BE2C (cell line): Measurements from ENCODE around the gene PCDHGA12.
"Not testable (repeated sequence)": the region's sequence is repeated elsewhere in the genome, so short reads cannot be mapped to it uniquely, and the experiment has no call there.

Experiments
- DNase-seq: peaks from one replicate; pipeline ENCODE4 v3.0.0-alpha.2; 2020
- H3K27me3 ChIP-seq: fragments of 250-450 bp; sonication (Bioruptor Pico); 2 replicates; pipeline ENCODE4 v1.5.1; 2020; ENCODE audit warnings: mild to moderate bottlenecking
- H3K36me3 ChIP-seq: fragments of 250-450 bp; sonication (Bioruptor Pico); 2 replicates; pipeline ENCODE4 v1.5.1; 2020; ENCODE audit warnings: mild to moderate bottlenecking
- H3K4me1 ChIP-seq: fragments of 250-450 bp; sonication (Bioruptor Pico); 2 replicates; pipeline ENCODE4 v1.5.1; 2020
- H3K4me3 ChIP-seq: 2 replicates; pipeline ENCODE4 v1.5.1; 2011; ENCODE audit warnings: low read depth, low read length
- H3K9me3 ChIP-seq: fragments of 250-450 bp; sonication (Bioruptor Pico); 2 replicates; pipeline ENCODE4 v1.5.1; 2020
- CTCF ChIP-seq: IDR thresholded peaks from 2 replicates; pipeline ENCODE4 v1.5.1; 2012; ENCODE audit warnings: mild to moderate bottlenecking, low read depth, low read length

Gene PCDHGA12

GRCh38 chr5:141427783-141428426 is 2.4 kb upstream of the PCDHGA12 start:
- DNase-seq, result no peak
- H3K4me1 ChIP-seq, result no peaks in the 10 kb centered on the region
- TF ChIP-seq CTCF, result no peak
- H3K27me3 ChIP-seq, result no peaks in the 10 kb centered on the region
- H3K36me3 ChIP-seq, result peaks cover 13% of the 10 kb centered on the region; the same call in 1 of the 2 replicates
- H3K9me3 ChIP-seq, result peaks cover 9% of the 10 kb centered on the region; the same call in 1 of the 2 replicates
- no peak overlapping the region for H3K4me3 ChIP-seq

GRCh38 chr5:141431286-141431685 is 979 bp downstream of the PCDHGA12 start:
- Histone ChIP-seq H3K36me3 (peaks cover 13% of the 10 kb centered on the region; the same call in 1 of the 2 replicates), H3K4me3 (no peak overlapping the region), H3K9me3 (peaks cover 9% of the 10 kb centered on the region; the same call in 1 of the 2 replicates), H3K27me3 (no peaks in the 10 kb centered on the region), H3K4me1 (no peaks in the 10 kb centered on the region)
- DNase-seq, result no peak
- TF ChIP-seq CTCF, result no peak

- H3K4me1 ChIP-seq, H3K27me3 ChIP-seq, H3K9me3 ChIP-seq, H3K4me3 ChIP-seq, DNase-seq: not testable (repeated sequence)
- H3K36me3 ChIP-seq, result peaks cover 13% of the 10 kb centered on the region; the same call in 1 of the 2 replicates
Measured at GRCh38 chr5:141432308-141432707, 2.0 kb downstream of the PCDHGA12 start.

- H3K27me3 ChIP-seq, DNase-seq, H3K36me3 ChIP-seq, H3K4me1 ChIP-seq, H3K4me3 ChIP-seq, H3K9me3 ChIP-seq: not testable (repeated sequence)
Measured at GRCh38 chr5:141432726-141433125, 2.4 kb downstream of the PCDHGA12 start.

- no peaks in the 10 kb centered on the region for H3K27me3 ChIP-seq
- no peak overlapping the region for H3K4me3 ChIP-seq
- 0 out of 2 replicates have a peak, but pooled peaks cover 4% of the 10 kb centered on the region for H3K9me3 ChIP-seq
- no peak for TF ChIP-seq CTCF
- no peak for DNase-seq
- no peaks in the 10 kb centered on the region for H3K4me1 ChIP-seq
- H3K36me3 ChIP-seq, result 0 out of 2 replicates have a peak, but pooled peaks cover 4% of the 10 kb centered on the region
Measured at GRCh38 chr5:141434006-141434405, 3.7 kb downstream of the PCDHGA12 start.

- no peaks in the 10 kb centered on the region for H3K9me3 ChIP-seq
- no peaks in the 10 kb centered on the region for H3K4me1 ChIP-seq
- H3K27me3 ChIP-seq, result no peaks in the 10 kb centered on the region
- no peaks in the 10 kb centered on the region for H3K36me3 ChIP-seq
- no peak overlapping the region for H3K4me3 ChIP-seq
- no peak for TF ChIP-seq CTCF
- no peak for DNase-seq
Measured at GRCh38 chr5:141437221-141437620, 6.9 kb downstream of the PCDHGA12 start.

- Histone ChIP-seq H3K36me3 (no peaks in the 10 kb centered on the region), H3K9me3 (no peaks in the 10 kb centered on the region)
Measured at GRCh38 chr5:141439411-141440141, 9.3 kb downstream of the PCDHGA12 start.

More at GRCh38 chr5:141439411-141440141, 9.3 kb downstream of the PCDHGA12 start:
- Histone ChIP-seq H3K27me3 (no peaks in the 10 kb centered on the region), H3K4me3 (no peak overlapping the region), H3K4me1 (no peaks in the 10 kb centered on the region)
- no peak for TF ChIP-seq CTCF
- no peak for DNase-seq
